Suprapubic skin (tissue), 4 donors: ENCODE results near the gene MAPKAPK2.

Source experiments
- POLR2A ChIP-seq, 2 donors: fragments of 450-650 bp; IDR thresholded peaks; one replicate each; pipeline ENCODE4 v1.6.1; 2017; ENCODE audit warnings: antibody characterized with exemption in 2 of 2, mild to moderate bottlenecking in 2 of 2, moderate library complexity in 2 of 2
- POLR2AphosphoS5 ChIP-seq, 3 donors: sonication (generic); formaldehyde crosslinking; IDR thresholded peaks; one replicate each; pipeline ENCODE4 v1.6.1; 2017; ENCODE audit warnings: antibody characterized with exemption in 3 of 3
- TF ChIP-seq, protein P1 (sequence below), 2 donors: fragments of 200-600 bp in 1 of 2; fragments of 450-650 bp in 1 of 2; sonication (generic) in 1 of 2; IDR thresholded peaks; one replicate each; pipeline ENCODE4 v1.5.1; 2016 to 2019; ENCODE audit warnings: antibody characterized with exemption in 2 of 2, mild to moderate bottlenecking in 1 of 2, moderate library complexity in 1 of 2

DNA sequence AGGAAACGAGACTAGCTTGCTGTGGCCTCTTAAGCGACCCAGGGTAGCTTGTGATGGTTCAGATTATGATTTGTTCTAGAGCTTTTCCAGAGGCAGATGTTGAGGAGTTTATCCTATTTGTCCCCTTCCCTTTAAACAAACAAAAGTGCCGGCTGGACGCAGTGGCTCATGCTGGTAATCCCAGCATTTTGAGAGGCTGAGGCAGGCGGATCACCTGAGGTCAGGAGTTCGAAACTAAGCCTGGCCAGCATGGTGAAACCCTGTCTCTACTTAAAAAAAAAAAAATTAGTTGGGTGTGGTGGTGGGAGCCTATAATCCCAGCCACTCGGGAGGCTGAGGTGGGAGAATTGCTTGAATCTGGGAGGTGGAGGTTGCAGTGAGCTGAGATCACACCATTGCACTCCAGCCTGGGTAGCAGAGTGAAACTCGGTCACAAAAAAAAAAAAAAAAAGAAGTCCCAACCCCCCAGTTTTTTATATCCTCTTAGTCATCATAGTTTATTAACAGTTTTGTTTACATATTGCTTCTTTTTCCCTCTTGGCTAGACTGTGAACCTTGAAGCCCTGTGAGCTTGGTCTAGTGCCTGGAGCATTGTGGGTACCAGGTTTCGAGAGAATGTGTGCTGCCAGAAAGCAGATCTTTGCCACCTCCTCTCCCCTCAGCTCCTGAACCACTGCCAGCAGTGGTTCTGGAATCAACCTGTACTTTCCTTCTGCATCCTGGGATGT, 29.8 kb downstream of the MAPKAPK2 start:
- TF ChIP-seq, protein P1, sequence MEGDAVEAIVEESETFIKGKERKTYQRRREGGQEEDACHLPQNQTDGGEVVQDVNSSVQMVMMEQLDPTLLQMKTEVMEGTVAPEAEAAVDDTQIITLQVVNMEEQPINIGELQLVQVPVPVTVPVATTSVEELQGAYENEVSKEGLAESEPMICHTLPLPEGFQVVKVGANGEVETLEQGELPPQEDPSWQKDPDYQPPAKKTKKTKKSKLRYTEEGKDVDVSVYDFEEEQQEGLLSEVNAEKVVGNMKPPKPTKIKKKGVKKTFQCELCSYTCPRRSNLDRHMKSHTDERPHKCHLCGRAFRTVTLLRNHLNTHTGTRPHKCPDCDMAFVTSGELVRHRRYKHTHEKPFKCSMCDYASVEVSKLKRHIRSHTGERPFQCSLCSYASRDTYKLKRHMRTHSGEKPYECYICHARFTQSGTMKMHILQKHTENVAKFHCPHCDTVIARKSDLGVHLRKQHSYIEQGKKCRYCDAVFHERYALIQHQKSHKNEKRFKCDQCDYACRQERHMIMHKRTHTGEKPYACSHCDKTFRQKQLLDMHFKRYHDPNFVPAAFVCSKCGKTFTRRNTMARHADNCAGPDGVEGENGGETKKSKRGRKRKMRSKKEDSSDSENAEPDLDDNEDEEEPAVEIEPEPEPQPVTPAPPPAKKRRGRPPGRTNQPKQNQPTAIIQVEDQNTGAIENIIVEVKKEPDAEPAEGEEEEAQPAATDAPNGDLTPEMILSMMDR (IDR thresholded peaks at IDR 0.05) = no peak
- TF ChIP-seq POLR2A (IDR thresholded peaks at IDR 0.05) (no peak), POLR2AphosphoS5 (IDR thresholded peaks at IDR 0.05) (no peak)
